GM23338 (cell line): ENCODE results near the gene WBP2. TPM values are rescaled to one million over a fixed set of nuclear protein-coding genes. Genes with fewer than 3 reads are reported as not detected.

ENCODE experiments used
- ATAC-seq: fragments of 200-7000 bp; cut with Tn5 transposase; 3 replicates; pipeline ENCODE4 v1.9.1; 2020
- DNase-seq: peaks from one replicate; pipeline ENCODE4 v3.0.0-alpha.2; 2015; ENCODE audit warnings: low spot score
- H2AFZ ChIP-seq: fragments of 200-600 bp; sonication (generic); 2 replicates; pipeline ENCODE4 v1.8.0; 2016; ENCODE audit warnings: antibody characterized with exemption, mild to moderate bottlenecking, moderate library complexity
- H3F3A ChIP-seq: fragments of 200-600 bp; sonication (generic); replicated peaks from 2 replicates; pipeline ENCODE4 v1.8.0; 2017; ENCODE audit warnings: antibody characterized with exemption, mixed run types, low read depth
- H3K27ac ChIP-seq: fragments of 200-600 bp; sonication (generic); 2 replicates; pipeline ENCODE4 v1.6.1; 2016; ENCODE audit warnings: low read depth
- H3K27me3 ChIP-seq: fragments of 200-600 bp; sonication (generic); 2 replicates; pipeline ENCODE4 v1.8.0; 2016; ENCODE audit warnings: mild to moderate bottlenecking, mixed run types, moderate library complexity; ENCODE audit not compliant: insufficient read depth
- H3K36me3 ChIP-seq: fragments of 200-600 bp; sonication (generic); 2 replicates; pipeline ENCODE4 v1.8.0; 2016; ENCODE audit warnings: mild to moderate bottlenecking; ENCODE audit not compliant: insufficient read depth
- H3K4me1 ChIP-seq: fragments of 200-600 bp; sonication (generic); 2 replicates; pipeline ENCODE4 v1.8.0; 2016; ENCODE audit warnings: mild to moderate bottlenecking, moderate library complexity; ENCODE audit not compliant: insufficient read depth
- H3K4me2 ChIP-seq: fragments of 200-600 bp; sonication (generic); 2 replicates; pipeline ENCODE4 v1.7.1; 2017; ENCODE audit warnings: mixed run types
- H3K4me3 ChIP-seq: fragments of 200-600 bp; sonication (generic); 2 replicates; pipeline ENCODE4 v1.6.1; 2016; ENCODE audit warnings: mixed run types
- H3K79me2 ChIP-seq: fragments of 200-600 bp; sonication (generic); replicated peaks from 2 replicates; pipeline ENCODE4 v1.8.0; 2017; ENCODE audit warnings: mild to moderate bottlenecking; ENCODE audit not compliant: insufficient read depth
- H3K9me2 ChIP-seq: fragments of 200-600 bp; sonication (generic); 2 replicates; pipeline ENCODE4 v1.8.0; 2017; ENCODE audit not compliant: insufficient read depth
- H4K20me1 ChIP-seq: fragments of 200-600 bp; sonication (generic); replicated peaks from 2 replicates; pipeline ENCODE4 v1.8.0; 2017; ENCODE audit warnings: mild to moderate bottlenecking; ENCODE audit not compliant: insufficient read depth
- H3K27ac Mint-ChIP-seq: 2 replicates; pipeline ENCODE4 v1.8.0; 2020; ENCODE audit warnings: inconsistent platforms, mild to moderate bottlenecking, moderate library complexity, mixed read lengths
- H3K27me3 Mint-ChIP-seq: 3 replicates; pipeline ENCODE4 v1.8.0; 2022; ENCODE audit warnings: low read depth, mild to moderate bottlenecking, moderate library complexity, mixed read lengths, inconsistent platforms; ENCODE audit not compliant: insufficient read depth, poor library complexity
- H3K36me3 Mint-ChIP-seq: 3 replicates; pipeline ENCODE4 v1.8.0; 2021; ENCODE audit warnings: low read depth, mild to moderate bottlenecking, inconsistent platforms, moderate library complexity, mixed read lengths
- H3K4me1 Mint-ChIP-seq: 3 replicates; pipeline ENCODE4 v1.8.0; 2020; ENCODE audit warnings: mild to moderate bottlenecking, inconsistent platforms, mixed read lengths
- H3K4me3 Mint-ChIP-seq: 3 replicates; pipeline ENCODE4 v1.8.0; 2021; ENCODE audit warnings: moderate library complexity, mild to moderate bottlenecking, inconsistent platforms, mixed read lengths
- H3K9me3 Mint-ChIP-seq: 3 replicates; pipeline ENCODE4 v1.8.0; 2020; ENCODE audit warnings: moderate library complexity, mild to moderate bottlenecking, inconsistent platforms, mixed read lengths
- EZH2 ChIP-seq: fragments of 200-600 bp; sonication (generic); IDR thresholded peaks from one replicate; pipeline ENCODE4 v1.8.0; 2017; ENCODE audit warnings: antibody characterized with exemption, mild to moderate bottlenecking, low read depth; ENCODE audit not compliant: unreplicated experiment
- EZH2phosphoT487 ChIP-seq: fragments of 200-600 bp; sonication (generic); IDR thresholded peaks from one replicate; pipeline ENCODE4 v1.8.1; 2018; ENCODE audit warnings: antibody characterized with exemption; ENCODE audit not compliant: unreplicated experiment
- polyA plus RNA-seq: library from polyadenylated mRNA; unstranded; fragments of >200 nt; fragmentation: Nextera tagmentation; extraction: Ambion mirVana; gene quantifications from 2 replicates; pipeline ENCODE4 v1.2.1, GENCODE V29; 2016
- total RNA-seq: library from RNA; depleted of rRNA; stranded (reverse); fragments of >200 nt; shearing (Covaris generic); gene quantifications from 2 replicates; pipeline ENCODE4 v1.2.3, GENCODE V29; 2014
- TF ChIP-seq, protein P1 (sequence below): fragments of 250-450 bp; sonication (Bioruptor Pico); IDR thresholded peaks from 2 replicates; pipeline ENCODE4 v1.5.0; 2020; ENCODE audit warnings: mild to moderate bottlenecking, moderate library complexity

WBP2 gene
- total and polyA plus RNA-seq, 2 experiments from 2014 or later = 36.2 to 63.5 TPM

- TF ChIP-seq, protein P1, sequence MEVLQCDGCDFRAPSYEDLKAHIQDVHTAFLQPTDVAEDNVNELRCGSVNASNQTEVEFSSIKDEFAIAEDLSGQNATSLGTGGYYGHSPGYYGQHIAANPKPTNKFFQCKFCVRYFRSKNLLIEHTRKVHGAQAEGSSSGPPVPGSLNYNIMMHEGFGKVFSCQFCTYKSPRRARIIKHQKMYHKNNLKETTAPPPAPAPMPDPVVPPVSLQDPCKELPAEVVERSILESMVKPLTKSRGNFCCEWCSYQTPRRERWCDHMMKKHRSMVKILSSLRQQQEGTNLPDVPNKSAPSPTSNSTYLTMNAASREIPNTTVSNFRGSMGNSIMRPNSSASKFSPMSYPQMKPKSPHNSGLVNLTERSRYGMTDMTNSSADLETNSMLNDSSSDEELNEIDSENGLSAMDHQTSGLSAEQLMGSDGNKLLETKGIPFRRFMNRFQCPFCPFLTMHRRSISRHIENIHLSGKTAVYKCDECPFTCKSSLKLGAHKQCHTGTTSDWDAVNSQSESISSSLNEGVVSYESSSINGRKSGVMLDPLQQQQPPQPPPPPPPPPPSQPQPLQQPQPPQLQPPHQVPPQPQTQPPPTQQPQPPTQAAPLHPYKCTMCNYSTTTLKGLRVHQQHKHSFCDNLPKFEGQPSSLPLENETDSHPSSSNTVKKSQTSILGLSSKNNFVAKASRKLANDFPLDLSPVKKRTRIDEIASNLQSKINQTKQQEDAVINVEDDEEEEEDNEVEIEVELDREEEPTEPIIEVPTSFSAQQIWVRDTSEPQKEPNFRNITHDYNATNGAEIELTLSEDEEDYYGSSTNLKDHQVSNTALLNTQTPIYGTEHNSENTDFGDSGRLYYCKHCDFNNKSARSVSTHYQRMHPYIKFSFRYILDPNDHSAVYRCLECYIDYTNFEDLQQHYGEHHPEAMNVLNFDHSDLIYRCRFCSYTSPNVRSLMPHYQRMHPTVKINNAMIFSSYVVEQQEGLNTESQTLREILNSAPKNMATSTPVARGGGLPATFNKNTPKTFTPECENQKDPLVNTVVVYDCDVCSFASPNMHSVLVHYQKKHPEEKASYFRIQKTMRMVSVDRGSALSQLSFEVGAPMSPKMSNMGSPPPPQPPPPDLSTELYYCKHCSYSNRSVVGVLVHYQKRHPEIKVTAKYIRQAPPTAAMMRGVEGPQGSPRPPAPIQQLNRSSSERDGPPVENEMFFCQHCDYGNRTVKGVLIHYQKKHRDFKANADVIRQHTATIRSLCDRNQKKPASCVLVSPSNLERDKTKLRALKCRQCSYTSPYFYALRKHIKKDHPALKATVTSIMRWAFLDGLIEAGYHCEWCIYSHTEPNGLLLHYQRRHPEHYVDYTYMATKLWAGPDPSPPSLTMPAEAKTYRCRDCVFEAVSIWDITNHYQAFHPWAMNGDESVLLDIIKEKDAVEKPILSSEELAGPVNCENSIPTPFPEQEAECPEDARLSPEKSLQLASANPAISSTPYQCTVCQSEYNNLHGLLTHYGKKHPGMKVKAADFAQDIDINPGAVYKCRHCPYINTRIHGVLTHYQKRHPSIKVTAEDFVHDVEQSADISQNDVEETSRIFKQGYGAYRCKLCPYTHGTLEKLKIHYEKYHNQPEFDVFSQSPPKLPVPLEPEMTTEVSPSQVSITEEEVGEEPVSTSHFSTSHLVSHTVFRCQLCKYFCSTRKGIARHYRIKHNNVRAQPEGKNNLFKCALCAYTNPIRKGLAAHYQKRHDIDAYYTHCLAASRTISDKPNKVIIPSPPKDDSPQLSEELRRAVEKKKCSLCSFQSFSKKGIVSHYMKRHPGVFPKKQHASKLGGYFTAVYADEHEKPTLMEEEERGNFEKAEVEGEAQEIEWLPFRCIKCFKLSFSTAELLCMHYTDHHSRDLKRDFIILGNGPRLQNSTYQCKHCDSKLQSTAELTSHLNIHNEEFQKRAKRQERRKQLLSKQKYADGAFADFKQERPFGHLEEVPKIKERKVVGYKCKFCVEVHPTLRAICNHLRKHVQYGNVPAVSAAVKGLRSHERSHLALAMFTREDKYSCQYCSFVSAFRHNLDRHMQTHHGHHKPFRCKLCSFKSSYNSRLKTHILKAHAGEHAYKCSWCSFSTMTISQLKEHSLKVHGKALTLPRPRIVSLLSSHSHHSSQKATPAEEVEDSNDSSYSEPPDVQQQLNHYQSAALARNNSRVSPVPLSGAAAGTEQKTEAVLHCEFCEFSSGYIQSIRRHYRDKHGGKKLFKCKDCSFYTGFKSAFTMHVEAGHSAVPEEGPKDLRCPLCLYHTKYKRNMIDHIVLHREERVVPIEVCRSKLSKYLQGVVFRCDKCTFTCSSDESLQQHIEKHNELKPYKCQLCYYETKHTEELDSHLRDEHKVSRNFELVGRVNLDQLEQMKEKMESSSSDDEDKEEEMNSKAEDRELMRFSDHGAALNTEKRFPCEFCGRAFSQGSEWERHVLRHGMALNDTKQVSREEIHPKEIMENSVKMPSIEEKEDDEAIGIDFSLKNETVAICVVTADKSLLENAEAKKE (CRISPR knock-in tag) = no peak
Measured at GRCh38 chr17:75824666-75825065, 30.5 kb downstream of the WBP2 start (continued).

DNA sequence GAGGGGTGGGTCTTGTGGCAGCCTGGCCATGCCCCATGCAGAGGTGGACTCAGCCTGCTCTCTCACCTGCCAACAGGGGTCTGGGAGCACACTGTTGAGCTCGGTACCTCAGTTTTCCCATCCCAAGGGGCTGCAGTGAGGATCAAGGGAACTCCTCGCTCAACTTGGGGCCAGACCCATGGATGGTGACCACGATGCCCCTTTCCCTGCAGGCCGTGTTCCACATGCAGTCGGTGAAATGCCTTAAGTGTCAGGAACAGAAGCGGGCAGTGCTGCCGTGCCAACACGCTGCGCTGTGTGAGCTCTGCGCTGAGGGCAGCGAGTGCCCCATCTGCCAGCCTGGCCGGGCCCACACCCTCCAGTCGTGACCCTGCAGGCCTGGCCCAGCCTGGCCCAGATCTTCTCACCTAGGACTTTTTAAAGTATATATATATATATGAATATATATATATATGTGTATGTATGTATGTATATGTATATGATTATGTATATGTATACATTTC, 31.0 kb downstream of the WBP2 start:
- Histone ChIP-seq H3K4me3 (no peak overlapping the region), H3K27ac (no peak overlapping the region), H3K4me1 (peaks cover 17% of the 10 kb centered on the region), H3K4me2 (no peak overlapping the region), H3K9me2 (no peaks in the 10 kb centered on the region), H2AFZ (no peak overlapping the region), H4K20me1 (no peaks in the 10 kb centered on the region), H3K36me3 (no peaks in the 10 kb centered on the region; the same call in 1 of the 2 replicates), H3K79me2 (no peaks in the 10 kb centered on the region), H3K27me3 (no peaks in the 10 kb centered on the region), H3F3A (peaks cover 19% of the 10 kb centered on the region)
- Mint-ChIP-seq H3K36me3 (peaks cover 31% of the 10 kb centered on the region), H3K4me1 (peaks cover 11% of the 10 kb centered on the region), H3K27me3 (peaks cover 6% of the 10 kb centered on the region), H3K9me3 (no peaks in the 10 kb centered on the region), H3K4me3 (no peak overlapping the region), H3K27ac (no peak overlapping the region)
- DNase-seq (no peak), ATAC-seq (no peak)
- no peak for TF ChIP-seq EZH2phosphoT487
- no peak for TF ChIP-seq EZH2
